ENCODE results near the gene UNC119B.
"Not testable (repeated sequence)": the region's sequence is repeated elsewhere in the genome, so short reads cannot be mapped to it uniquely, and the experiment has no call there.

The UNC119B gene

GRCh38 chr12:120668868-120669840 is 41.1 kb upstream of the UNC119B start:
- no peak for TF ChIP-seq CTCF (conservative IDR thresholded peaks at IDR 0.05; ENCODE audit: low read length)
- DNase-seq (ENCODE audit: low read depth), result peak; percentile 16
- no peak overlapping the region for H3K4me3 ChIP-seq (ENCODE audit: low read length)

DNA sequence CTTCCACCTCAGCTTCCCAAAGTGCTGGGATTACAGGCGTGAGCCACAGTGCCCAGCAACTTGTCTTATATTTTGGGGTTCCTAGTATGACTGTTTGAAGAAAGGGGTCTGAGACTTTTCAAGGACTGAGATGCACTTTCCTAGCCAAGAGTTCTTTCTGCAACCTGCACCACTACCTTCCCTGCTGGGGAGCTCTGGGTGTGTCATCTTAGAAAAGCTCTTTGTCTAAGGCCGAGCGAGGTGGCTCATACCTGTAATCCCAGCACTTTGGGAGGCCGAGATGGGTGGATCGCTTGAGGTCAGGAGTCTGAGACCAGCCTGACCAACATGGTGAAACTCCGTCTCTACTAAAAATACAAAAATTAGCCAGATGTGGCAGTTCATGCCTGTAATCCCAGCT is 40.0 kb upstream of the UNC119B start:
- H3K4me3 ChIP-seq (ENCODE audit: low read length); DNase-seq (ENCODE audit: low read depth): not testable (repeated sequence)

GRCh38 chr12:120670667-120671066 is 39.6 kb upstream of the UNC119B start:
- no peak for TF ChIP-seq CTCF (conservative IDR thresholded peaks at IDR 0.05; ENCODE audit: low read length)
- DNase-seq (ENCODE audit: low read depth), result no peak
- H3K4me3 ChIP-seq (ENCODE audit: low read length), result no peak overlapping the region

DNA sequence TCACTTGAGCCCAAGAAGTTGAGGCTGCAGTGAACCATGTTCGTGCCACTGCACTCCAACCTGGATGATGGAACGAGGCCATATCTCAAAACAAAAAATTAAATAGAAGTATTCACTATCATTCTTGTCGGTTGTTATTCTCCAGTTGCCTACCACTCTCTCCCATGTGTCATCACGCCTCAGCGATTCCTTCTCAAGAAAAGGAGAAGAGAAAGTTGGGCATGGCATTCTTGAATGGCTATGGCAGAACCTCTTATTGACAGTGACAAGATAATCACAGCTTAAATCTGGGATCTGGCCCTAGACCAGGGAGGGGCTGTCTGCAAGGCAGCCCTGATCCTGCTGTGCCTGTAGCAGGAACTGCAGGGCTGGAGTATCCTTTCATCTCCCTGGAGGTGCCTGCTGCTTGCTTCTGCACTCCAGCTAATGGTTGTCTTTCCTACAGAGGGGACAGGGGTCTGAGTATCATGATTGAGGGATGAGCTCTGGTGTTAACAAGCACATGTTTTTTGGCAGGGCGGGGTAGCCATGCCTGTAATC is 36.1 kb upstream of the UNC119B start:
- no peak for DNase-seq (ENCODE audit: low read depth)
- no peak overlapping the region for H3K4me3 ChIP-seq (ENCODE audit: low read length)
- TF ChIP-seq CTCF (conservative IDR thresholded peaks at IDR 0.05; ENCODE audit: low read length), result no peak

DNA sequence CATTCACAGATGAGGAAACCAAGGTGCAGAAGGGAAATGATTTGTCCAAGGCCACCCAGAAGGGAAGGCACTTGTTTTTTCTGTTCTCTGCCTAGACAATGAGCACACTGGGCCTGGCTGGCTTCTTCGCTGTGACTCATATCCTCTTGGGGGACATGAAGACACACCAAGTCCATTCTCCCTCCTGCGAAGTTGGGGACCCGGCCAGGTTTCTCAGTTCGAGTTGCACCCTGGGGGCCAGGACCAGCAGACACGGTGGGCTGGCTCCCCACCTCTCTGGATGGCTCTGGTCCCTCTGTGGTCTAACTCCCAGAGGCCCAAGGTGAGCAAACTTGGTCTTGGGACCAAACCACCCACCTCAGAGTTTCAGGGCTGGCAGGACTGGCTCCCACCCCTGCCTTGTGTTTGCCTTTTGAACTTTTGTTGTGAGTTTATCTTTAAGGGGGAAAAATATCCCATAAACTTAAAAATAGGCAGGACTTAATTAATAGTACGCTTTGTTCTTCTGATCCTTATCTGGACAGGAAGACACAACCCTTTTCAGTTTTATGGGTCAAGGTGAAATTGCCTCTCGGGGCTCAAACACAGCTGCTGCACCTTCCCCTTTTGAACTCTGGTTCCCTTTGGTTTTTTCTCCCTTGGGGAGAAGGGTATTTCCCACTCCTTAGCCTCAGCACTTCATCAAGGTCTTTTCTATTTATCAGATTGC is 32.3 kb upstream of the UNC119B start:
- DNase-seq (ENCODE audit: low read depth), result peak; percentile 21
- no peak overlapping the region for H3K4me3 ChIP-seq (ENCODE audit: low read length)
- TF ChIP-seq CTCF (conservative IDR thresholded peaks at IDR 0.05; ENCODE audit: low read length), result no peak

GRCh38 chr12:120678572-120678971 is 31.7 kb upstream of the UNC119B start:
- no peak for DNase-seq (ENCODE audit: low read depth)
- H3K4me3 ChIP-seq (ENCODE audit: low read length), result no peak overlapping the region
- no peak for TF ChIP-seq CTCF (conservative IDR thresholded peaks at IDR 0.05; ENCODE audit: low read length)

- DNase-seq (ENCODE audit: low read depth), result no peak
- TF ChIP-seq CTCF (conservative IDR thresholded peaks at IDR 0.05; ENCODE audit: low read length), result no peak
- H3K4me3 ChIP-seq (ENCODE audit: low read length), result no peak overlapping the region
Observed at GRCh38 chr12:120680165-120680738, 30.0 kb upstream of the UNC119B start.

All from AG10803 (cell line).